GM18861 (cell line): ENCODE results near the gene TUFT1.
"Not testable (repeated sequence)": the region's sequence is repeated elsewhere in the genome, so short reads cannot be mapped to it uniquely, and the experiment has no call there.

Experiments
- ATAC-seq: cut with Tn5 transposase; IDR thresholded peaks from one replicate; pipeline ENCODE4 v1.9.1; 2021; ENCODE audit not compliant: unreplicated experiment

The TUFT1 gene

DNA sequence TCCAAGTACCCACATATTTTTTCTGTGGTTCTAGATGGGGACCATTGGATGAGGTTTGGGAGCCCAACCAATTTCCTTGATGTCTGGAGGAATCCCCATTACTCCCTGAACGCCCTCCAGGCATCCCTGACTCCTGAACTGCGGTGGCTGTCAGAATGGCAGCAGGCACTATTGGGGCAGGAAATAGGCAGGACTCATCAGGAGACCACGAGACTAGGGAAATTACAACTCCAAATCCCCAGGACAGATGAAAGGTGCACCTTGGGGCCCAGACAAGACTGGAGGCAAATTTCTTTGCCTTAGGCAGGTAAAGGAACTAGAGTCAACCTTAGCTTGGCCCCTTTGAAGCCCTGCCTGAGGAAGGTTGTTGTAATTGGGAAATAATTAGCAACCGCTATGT lies 27.8 kb upstream of the TUFT1 start:
- no peak for ATAC-seq

DNA sequence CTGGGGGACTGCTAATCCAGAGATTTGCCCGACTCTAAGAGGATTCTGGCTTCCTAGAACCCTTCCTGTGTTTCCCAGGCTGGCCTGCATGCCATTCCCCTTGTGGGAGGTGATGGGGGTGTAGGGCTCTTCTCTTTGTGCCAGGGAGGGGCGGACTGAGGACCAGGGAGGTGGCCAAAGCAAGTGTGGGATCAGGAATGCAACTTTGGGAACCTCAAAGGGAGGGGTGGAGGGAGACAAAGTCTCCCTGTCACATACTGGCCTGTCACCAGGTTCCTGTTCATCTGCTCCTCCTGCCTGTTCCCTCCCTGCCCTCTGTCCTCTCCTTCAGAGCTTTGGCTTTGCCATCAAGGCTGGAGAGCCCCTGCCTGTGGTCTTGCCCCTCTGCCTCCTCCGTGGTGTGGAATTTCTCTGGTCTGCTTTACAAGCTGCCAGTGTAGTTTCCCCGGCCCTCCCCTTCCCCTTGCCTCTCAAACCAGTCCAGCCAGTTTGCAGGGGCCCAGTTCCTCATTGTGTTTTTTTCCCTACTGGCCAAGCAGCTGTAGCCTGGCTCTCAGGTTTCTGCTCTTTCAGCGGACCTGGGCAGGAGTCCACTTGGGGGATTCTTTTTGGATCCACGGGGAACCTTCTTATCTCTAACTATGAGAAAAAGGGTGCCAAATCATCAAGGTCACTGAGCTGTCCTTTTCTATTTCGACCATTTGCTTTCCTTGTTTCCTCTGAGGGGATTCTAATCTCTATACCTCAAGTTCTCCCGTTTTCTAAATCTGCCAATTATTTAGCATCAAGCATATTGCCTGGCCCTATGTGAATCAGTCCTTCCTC lies 27.1 kb upstream of the TUFT1 start:
- no peak for ATAC-seq

DNA sequence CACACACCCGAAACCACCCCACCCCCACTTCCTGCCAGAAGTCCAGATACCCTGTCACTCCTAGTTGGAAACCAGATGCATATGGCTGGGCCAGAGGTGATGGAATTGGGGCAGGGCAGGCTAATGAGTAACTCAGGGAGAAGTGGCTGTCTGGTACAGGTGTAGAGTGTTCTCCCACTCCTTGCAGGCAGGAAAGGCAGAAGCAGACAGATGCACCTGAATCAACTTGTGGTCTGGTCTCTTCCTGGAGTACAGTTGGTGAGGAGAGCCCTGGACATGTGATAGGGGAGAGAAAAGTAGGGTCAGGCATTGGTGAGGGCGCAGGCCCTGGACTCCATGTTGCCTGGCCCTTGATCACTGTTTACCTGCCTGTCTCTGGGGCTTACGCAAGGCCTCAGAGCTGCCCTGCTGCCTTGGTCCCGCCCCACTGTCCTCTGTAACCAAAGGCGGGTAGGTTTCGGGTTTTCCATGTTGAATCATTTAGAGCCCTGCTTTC lies 26.4 kb upstream of the TUFT1 start:
- no peak for ATAC-seq

DNA sequence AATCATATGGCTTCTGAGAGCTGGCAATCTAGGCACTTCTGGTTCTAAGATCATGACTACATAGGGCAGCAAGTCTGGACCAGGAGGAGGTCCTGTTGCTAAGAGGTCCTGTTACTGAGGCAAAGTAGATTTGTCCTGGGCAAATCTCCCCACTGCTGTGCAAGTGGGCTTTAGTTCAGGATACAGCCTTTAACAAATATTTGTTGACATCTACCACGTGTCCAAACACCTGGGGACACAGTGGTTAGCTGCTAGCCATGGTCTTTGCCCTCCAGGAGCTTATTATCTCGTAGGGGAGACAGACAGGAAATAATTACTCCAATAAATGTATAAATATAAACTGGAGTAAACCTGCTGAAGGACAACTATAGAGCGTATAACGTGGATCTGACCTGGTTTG lies 25.7 kb upstream of the TUFT1 start:
- no peak for ATAC-seq

DNA sequence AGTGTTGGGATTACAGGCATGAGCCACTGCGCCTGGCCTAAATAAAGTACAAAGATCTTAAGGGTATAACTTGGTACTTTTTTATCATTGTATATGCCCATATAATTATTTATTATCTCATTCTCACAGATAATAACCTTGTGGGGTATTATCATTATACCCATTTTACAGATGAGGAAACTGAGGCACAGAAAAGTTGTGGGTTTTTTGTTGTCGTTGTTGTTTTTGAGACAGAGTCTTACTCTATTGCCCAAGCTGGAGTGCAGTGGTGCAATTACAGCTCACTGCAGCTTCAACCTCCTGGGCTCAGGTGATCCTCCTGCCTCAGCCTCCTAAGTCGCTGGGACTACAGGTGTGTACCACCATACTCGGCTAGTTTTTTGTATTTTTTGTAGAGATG lies 24.8 kb upstream of the TUFT1 start:
- no peak for ATAC-seq

DNA sequence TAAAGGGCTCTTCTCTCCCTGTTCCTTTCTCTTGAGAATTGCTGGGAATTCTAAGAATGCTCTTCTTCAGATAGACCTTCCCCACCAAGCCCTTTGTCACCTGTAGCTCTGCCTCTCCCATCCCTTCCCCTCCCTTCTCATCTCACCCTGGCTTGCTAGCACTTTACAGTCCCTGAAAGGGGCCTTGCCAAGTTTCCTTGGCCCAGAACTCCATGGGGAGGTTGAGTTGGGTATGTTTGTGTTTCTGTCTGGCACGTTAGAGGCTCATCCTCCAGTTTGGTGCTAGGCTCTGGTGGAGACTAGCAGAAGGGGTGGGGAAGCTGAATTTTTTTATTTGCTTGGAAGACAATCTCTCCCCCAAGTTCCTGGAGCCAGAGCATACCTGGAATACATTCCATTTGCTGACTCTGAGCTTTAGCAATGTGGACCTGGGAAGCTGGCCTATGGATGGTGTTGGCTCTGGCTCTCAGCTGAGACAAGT lies 24.0 kb upstream of the TUFT1 start:
- ATAC-seq, result no peak

DNA sequence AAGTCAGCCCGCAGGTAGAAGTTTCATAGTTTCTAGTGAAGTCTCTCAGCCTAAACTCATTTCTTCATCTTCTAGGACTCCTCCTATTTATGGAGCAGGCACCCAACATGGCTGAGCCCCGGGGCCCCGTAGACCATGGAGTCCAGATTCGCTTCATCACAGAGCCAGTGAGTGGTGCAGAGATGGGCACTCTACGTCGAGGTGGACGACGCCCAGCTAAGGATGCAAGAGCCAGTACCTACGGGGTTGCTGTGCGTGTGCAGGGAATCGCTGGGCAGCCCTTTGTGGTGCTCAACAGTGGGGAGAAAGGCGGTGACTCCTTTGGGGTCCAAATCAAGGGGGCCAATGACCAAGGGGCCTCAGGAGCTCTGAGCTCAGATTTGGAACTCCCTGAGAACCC lies 21.7 kb upstream of the TUFT1 start:
- no peak for ATAC-seq

DNA sequence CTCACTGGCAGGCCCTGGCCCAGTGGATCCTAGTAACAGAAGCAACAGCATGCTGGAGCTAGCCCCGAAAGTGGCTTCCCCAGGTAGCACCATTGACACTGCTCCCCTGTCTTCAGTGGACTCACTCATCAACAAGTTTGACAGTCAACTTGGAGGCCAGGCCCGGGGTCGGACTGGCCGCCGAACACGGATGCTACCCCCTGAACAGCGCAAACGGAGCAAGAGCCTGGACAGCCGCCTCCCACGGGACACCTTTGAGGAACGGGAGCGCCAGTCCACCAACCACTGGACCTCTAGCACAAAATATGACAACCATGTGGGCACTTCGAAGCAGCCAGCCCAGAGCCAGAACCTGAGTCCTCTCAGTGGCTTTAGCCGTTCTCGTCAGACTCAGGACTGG lies 21.2 kb upstream of the TUFT1 start:
- ATAC-seq, result no peak

DNA sequence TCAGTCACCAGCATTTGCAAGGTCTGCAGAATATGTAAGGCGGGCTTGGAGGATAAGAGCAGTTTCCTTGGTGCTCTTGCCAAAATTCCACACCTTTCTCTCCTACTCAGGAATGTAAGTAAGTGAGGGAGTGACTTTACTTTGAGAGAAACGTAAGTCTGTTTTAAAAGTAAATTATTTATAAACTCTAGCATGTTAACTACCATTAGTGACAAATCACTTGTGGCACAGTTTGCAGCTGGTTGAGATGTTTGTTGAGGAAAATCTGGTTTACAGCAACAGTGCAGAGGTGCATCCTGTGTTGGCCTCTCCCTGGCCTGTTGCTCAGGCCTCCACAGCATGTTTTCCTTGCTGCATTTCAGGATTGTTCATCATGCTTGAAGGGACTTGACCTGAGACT lies 20.4 kb upstream of the TUFT1 start:
- ATAC-seq, result no peak

DNA sequence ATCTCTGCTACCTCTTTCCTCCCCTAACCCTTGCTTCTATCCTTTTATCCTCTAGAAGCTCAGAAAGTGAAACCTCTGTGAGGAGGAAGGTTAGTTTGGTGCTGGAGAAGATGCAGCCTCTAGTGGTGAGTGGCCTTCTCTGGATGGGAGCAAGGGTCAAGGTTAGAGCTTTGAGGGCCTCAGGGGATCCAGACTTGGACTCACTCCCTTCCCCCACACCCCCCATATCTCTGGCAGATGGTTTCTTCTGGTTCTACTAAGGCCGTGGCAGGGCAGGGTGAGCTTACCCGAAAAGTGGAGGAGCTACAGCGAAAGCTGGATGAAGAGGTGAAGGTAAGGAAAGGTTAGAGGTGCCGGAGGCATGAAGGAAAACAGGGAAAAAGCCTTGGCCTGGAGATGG lies 19.8 kb upstream of the TUFT1 start:
- ATAC-seq, result no peak

DNA sequence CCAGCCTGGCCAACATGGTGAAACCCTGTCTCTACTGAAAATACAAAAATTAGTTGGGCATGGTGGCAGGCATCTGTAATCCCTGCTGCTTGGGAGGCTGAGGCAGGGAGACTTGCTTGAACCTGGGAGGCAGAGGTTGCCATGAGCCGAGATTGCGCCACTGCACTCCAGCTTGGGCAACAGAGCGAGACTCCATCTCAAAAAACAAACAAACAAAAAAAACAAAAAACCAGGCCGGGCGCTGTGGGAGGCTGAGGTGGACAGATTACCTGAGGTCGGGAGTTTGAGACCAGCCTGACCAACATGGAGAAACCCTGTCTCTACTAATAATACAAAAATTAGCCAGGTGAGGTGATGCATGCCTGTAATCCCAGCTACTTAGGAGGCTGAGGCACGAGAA lies 17.7 kb upstream of the TUFT1 start:
- not testable (repeated sequence) for ATAC-seq

DNA sequence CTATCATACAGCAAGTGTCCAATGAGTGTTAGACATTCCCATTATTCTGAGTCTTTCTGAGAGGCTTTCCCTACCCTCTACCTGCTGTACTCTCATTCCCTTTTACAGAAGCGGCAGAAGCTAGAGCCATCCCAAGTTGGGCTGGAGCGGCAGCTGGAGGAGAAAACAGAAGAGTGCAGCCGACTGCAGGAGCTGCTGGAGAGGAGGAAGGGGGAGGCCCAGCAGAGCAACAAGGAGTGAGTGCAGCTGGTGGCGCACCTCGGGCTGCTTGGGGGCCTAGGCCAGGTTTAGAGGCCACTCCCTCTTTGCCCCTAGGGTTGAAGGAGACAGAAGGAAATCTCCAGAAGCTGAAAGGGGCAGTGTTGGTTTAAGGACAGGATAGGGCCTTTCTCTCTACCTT lies 16.8 kb upstream of the TUFT1 start:
- no peak for ATAC-seq

DNA sequence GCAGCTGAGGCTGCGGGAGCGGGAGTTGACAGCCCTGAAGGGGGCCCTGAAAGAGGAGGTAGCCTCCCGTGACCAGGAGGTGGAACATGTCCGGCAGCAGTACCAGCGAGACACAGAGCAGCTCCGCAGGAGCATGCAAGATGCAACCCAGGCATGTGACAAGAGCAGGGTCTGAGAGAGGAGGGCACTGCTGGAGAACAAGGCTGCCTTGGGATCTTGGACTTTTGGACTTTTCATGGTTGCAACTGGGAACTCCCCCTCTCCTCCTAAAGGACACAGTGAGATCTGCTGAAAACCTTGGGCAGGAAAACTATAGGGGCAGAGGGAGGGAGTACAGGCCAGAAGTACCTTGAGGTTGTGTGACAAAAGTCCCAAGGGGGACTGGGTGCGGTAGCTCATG lies 15.4 kb upstream of the TUFT1 start:
- ATAC-seq, result no peak

DNA sequence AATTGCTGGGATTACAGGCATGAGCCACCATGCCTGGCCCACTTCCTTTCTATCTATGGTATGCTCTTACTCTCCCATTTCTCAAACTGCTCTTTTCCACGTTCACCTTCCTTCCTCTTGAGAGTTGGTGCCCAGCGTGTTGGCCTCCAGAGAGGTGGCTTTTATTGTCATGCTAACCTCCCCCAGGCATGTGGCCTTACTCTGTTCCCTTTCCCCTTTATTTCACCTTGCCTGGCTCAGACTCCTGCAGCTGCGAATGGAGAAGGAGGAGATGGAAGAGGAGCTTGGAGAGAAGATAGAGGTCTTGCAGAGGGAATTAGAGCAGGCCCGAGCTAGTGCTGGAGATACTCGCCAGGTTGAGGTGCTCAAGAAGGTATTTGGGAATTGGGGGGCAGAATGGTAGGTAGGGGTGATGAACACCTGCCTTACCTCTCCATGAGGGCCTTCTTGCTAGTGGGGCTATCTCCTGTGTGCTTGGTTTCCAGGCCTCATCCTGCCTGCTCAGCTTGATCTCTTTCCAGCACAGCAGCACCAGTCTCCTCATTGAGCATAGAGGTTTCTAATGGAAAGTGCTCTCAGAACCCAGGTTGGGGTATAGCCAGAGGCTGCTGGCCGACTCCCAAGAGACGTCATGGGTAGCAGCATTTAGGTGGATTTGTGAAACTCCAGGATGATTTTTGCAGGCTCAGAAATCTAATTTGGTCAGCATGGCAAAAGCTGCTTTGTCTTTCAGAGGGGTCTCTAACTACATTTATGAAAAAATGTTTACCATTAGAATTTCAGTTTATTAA lies 13.2 kb upstream of the TUFT1 start:
- ATAC-seq, result no peak

DNA sequence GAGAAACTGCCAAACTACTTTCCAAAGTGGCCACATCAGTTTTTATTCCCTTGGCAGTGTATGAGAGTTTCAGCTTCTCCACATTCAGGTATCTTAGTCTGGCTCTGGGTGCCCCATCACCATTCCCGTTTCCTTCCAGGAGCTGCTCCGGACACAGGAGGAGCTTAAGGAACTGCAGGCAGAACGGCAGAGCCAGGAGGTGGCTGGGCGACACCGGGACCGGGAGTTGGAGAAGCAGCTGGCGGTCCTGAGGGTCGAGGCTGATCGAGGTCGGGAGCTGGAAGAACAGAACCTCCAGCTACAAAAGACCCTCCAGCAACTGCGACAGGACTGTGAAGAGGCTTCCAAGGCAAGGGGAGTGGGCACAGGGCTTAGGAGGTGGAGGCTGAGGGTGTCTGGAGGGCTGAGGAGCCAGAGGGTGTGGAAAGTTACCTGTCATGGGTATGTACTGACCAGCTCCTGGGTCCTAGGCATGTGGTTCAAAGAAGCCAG lies 10.9 kb upstream of the TUFT1 start:
- ATAC-seq, result no peak

DNA sequence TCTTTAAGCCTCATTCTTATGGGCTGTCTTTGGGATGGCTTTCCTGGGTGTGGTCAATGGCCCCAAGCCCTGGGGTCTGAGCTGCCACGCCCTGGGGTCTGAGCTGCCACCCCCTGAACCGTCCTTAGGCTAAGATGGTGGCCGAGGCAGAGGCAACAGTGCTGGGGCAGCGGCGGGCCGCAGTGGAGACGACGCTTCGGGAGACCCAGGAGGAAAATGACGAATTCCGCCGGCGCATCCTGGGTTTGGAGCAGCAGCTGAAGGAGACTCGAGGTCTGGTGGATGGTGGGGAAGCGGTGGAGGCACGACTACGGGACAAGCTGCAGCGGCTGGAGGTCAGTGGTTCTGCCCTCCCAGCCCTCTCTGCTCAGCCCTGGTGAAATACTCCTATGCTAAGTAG lies 10.3 kb upstream of the TUFT1 start:
- no peak for ATAC-seq

DNA sequence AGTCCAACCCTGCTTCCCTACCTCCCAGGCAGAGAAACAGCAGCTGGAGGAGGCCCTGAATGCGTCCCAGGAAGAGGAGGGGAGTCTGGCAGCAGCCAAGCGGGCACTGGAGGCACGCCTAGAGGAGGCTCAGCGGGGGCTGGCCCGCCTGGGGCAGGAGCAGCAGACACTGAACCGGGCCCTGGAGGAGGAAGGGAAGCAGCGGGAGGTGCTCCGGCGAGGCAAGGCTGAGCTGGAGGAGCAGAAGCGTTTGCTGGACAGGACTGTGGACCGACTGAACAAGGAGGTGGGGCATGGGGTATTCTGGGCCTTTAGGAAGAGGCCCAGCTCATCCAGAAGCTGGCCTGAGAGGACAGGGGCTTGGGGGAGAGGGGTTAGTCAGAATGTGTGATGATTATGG lies 9.6 kb upstream of the TUFT1 start:
- ATAC-seq, result no peak

DNA sequence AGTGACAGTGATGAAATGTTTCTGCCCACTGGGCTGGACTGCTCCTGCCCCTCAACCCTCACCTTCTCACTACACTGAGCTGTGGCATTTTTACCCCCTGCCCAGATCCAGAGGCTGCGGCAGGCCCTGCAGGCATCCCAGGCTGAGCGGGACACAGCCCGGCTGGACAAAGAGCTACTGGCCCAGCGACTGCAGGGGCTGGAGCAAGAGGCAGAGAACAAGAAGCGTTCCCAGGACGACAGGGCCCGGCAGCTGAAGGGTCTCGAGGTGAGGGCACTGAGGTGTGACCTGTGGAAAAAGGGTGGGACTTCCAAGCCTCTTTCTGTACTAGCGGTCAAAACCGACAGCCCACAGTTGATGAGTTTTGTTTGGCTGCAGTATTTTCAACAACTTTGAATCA lies 6.2 kb upstream of the TUFT1 start:
- ATAC-seq, result no peak

DNA sequence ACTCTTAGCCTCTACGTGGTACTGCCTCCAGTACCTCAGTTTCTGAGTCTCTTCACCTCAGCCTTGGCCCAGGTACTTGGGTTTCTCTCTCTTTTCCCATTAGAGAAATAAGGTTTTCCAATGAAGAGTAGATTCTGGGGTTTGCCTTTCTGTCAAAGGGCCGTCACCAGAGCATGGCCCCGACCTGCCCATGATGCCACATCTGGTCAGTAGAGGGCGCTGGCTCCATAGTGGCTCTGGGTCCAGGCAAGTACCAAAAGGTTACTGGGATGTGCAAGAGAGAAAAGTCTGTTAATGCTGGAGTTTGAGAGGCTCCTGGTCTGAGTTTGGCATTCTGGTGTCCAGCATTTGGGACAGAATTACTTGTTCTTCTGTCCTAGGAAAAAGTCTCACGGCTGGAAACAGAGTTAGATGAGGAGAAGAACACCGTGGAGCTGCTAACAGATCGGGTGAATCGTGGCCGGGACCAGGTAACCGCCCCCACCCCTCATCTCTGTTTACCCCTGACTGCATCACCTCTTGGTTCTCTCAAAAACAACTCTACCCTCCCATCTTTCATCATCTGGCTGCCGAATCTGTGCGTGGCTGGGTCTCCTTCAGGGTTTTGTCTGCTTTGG lies 5.3 kb upstream of the TUFT1 start:
- no peak for ATAC-seq

DNA sequence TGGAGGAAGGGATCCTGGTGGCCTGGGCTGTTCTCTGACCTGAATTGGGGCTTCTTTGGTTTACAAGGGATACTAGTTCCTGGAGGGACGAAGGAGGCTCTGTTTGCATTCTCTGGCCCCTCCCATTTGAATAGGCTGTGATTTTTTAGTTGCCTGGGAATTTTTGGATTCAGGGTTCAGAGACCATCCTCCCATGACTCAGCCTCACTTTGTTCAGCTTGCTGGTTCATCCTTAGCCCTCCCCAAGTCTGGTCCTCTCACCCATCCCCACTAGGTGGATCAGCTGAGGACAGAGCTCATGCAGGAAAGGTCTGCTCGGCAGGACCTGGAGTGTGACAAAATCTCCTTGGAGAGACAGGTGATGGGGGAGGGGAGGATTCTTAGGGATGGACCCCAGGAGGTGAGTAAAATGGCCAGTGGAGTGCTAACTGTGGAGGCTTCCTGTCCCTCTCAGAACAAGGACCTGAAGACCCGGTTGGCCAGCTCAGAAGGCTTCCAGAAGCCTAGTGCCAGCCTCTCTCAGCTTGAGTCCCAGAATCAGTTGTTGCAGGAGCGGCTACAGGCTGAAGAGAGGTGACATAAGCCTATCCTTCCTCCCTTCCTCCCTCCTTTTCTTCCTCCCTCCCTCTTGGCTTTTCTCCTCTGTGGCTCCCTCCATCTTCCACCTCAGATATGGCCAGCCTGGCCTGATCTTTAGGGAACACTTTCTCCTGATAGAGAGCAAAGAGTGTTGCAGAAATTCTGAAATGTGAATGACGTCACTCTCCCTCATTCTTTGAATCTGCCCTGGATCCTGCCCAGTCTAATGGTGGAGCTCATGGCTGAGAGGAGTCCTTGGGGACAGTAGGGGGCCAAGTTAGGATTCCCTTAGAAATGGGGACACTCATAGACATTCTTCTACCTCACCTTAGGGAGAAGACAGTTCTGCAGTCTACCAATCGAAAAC lies 4.5 kb upstream of the TUFT1 start:
- ATAC-seq, result no peak
